BE2C (cell line): ENCODE results near the gene AKR1C2.
"Not testable (repeated sequence)": the region's sequence is repeated elsewhere in the genome, so short reads cannot be mapped to it uniquely, and the experiment has no call there.

ENCODE experiments used
- DNase-seq: peaks from one replicate; pipeline ENCODE4 v3.0.0-alpha.2; 2020
- H3K27me3 ChIP-seq: fragments of 250-450 bp; sonication (Bioruptor Pico); 2 replicates; pipeline ENCODE4 v1.5.1; 2020; ENCODE audit warnings: mild to moderate bottlenecking
- H3K36me3 ChIP-seq: fragments of 250-450 bp; sonication (Bioruptor Pico); 2 replicates; pipeline ENCODE4 v1.5.1; 2020; ENCODE audit warnings: mild to moderate bottlenecking
- H3K4me1 ChIP-seq: fragments of 250-450 bp; sonication (Bioruptor Pico); 2 replicates; pipeline ENCODE4 v1.5.1; 2020
- H3K4me3 ChIP-seq: 2 replicates; pipeline ENCODE4 v1.5.1; 2011; ENCODE audit warnings: low read depth, low read length
- H3K9me3 ChIP-seq: fragments of 250-450 bp; sonication (Bioruptor Pico); 2 replicates; pipeline ENCODE4 v1.5.1; 2020
- CTCF ChIP-seq: IDR thresholded peaks from 2 replicates; pipeline ENCODE4 v1.5.1; 2012; ENCODE audit warnings: mild to moderate bottlenecking, low read depth, low read length

The AKR1C2 gene

GRCh38 chr10:4963815-4964154 is 39.9 kb downstream of the AKR1C2 start:
- H3K9me3 ChIP-seq, H3K27me3 ChIP-seq, H3K4me3 ChIP-seq, H3K36me3 ChIP-seq, DNase-seq, H3K4me1 ChIP-seq: not testable (repeated sequence)

GRCh38 chr10:4962876-4963814 is 40.5 kb downstream of the AKR1C2 start, which contains the start of gene AKR1C1:
TSS of gene AKR1C1 (plus strand) at chr10:4963415. CDS start at chr10:4963445, 30 bp downstream.
- H3K4me1 ChIP-seq, H3K36me3 ChIP-seq, H3K4me3 ChIP-seq, H3K9me3 ChIP-seq, DNase-seq, H3K27me3 ChIP-seq: not testable (repeated sequence)

GRCh38 chr10:4962308-4962707 is 41.3 kb downstream of the AKR1C2 start:
- not testable (repeated sequence) for H3K4me1 ChIP-seq, DNase-seq

GRCh38 chr10:4961558-4961957 is 42.1 kb downstream of the AKR1C2 start:
- not testable (repeated sequence) for H3K27me3 ChIP-seq, DNase-seq, H3K36me3 ChIP-seq, H3K4me1 ChIP-seq, H3K9me3 ChIP-seq, H3K4me3 ChIP-seq

More at GRCh38 chr10:4962308-4962707, 41.3 kb downstream of the AKR1C2 start:
- not testable (repeated sequence) for H3K36me3 ChIP-seq, H3K4me3 ChIP-seq, H3K9me3 ChIP-seq, H3K27me3 ChIP-seq

- H3K4me1 ChIP-seq, H3K36me3 ChIP-seq, DNase-seq, H3K27me3 ChIP-seq, H3K9me3 ChIP-seq, H3K4me3 ChIP-seq: not testable (repeated sequence)
Observed at GRCh38 chr10:4956955-4957645, 46.6 kb downstream of the AKR1C2 start.

GRCh38 chr10:4956088-4956487 is 47.6 kb downstream of the AKR1C2 start:
- not testable (repeated sequence) for H3K36me3 ChIP-seq, H3K4me1 ChIP-seq, H3K4me3 ChIP-seq

GRCh38 chr10:4953405-4953804 is 50.3 kb downstream of the AKR1C2 start:
- no peaks in the 10 kb centered on the region for H3K4me1 ChIP-seq
- no peaks in the 10 kb centered on the region for H3K27me3 ChIP-seq
- H3K4me3 ChIP-seq = no peak overlapping the region
- no peak for TF ChIP-seq CTCF
- DNase-seq = no peak
- no peaks in the 10 kb centered on the region for H3K36me3 ChIP-seq
- H3K9me3 ChIP-seq = no peaks in the 10 kb centered on the region

More at GRCh38 chr10:4956088-4956487, 47.6 kb downstream of the AKR1C2 start:
- H3K27me3 ChIP-seq, DNase-seq, H3K9me3 ChIP-seq: not testable (repeated sequence)

GRCh38 chr10:4951512-4952162 is 52.0 kb downstream of the AKR1C2 start:
- not testable (repeated sequence) for H3K36me3 ChIP-seq, H3K27me3 ChIP-seq, DNase-seq, H3K4me1 ChIP-seq, H3K4me3 ChIP-seq, H3K9me3 ChIP-seq

GRCh38 chr10:4947635-4948596 is 55.7 kb downstream of the AKR1C2 start:
- H3K4me1 ChIP-seq = no peaks in the 10 kb centered on the region
- H3K9me3 ChIP-seq = no peaks in the 10 kb centered on the region
- no peak overlapping the region for H3K4me3 ChIP-seq
- DNase-seq = no peak
- no peaks in the 10 kb centered on the region for H3K27me3 ChIP-seq
- no peaks in the 10 kb centered on the region for H3K36me3 ChIP-seq
- TF ChIP-seq CTCF = no peak
